B cell (primary cell): ENCODE measurements around the gene IFNK. TPM values are rescaled to one million over a fixed set of nuclear protein-coding genes. Genes with fewer than 3 reads are reported as not detected.

Experiments
- ATAC-seq: fragments of 200-7000 bp; cut with Tn5 transposase; one replicate; pipeline ENCODE4 v1.10.0; 2021; ENCODE audit warnings: low read depth, mild to moderate bottlenecking, moderate number of reproducible peaks, moderate library complexity
- CTCF ChIA-PET: fragments of 350-600 bp; sonication (Branson Sonifier 250); formaldehyde crosslinking; loops from one replicate; lab custom pipeline; 2021; ENCODE audit warnings: antibody characterized with exemption, inconsistent platforms; lab: Charles Lee
- POLR2A ChIA-PET: fragments of 350-600 bp; sonication (Branson Sonifier 250); formaldehyde crosslinking; loops from one replicate; lab custom pipeline; 2021; ENCODE audit warnings: antibody characterized with exemption; lab: Charles Lee
- DNase-seq: peaks from one replicate; pipeline ENCODE4 v3.0.0; 2013
- H2AFZ ChIP-seq: 2 replicates; pipeline ENCODE4 v1.6.1; 2012; ENCODE audit warnings: mild to moderate bottlenecking, low read depth, low read length; ENCODE audit not compliant: insufficient read depth, poor library complexity, severe bottlenecking
- H3K27ac ChIP-seq, 2 donors: 1 replicate in 1 of 2; 2 replicates in 1 of 2; pipeline ENCODE4 v1.5.1; 2012 to 2013; ENCODE audit warnings: low read length in 2 of 2, mild to moderate bottlenecking in 2 of 2, moderate library complexity in 1 of 2
- H3K27me3 ChIP-seq, 4 experiments: fragments of 200-600 bp in 1 of 4; sonication (generic) in 1 of 4; replicated peaks in 1 of 4; 1 replicate in 2 of 4; 2 replicates in 2 of 4; pipeline versions ENCODE4 v1.6.1 to v1.7.0; 2013 to 2016; ENCODE audit warnings: low read length in 3 of 4, mild to moderate bottlenecking in 2 of 4, mixed read lengths in 1 of 4, moderate library complexity in 1 of 4; ENCODE audit not compliant: insufficient read depth in 4 of 4, control insufficient read depth in 3 of 4; ENCODE audit errors: control extremely low read depth in 1 of 4
- H3K36me3 ChIP-seq, 2 experiments: replicated peaks in 1 of 2; 1 replicate in 1 of 2; 2 replicates in 1 of 2; pipeline versions ENCODE4 v1.6.1 to v1.7.1; 2013; ENCODE audit warnings: low read length in 1 of 2; ENCODE audit not compliant: insufficient read depth in 2 of 2, control insufficient read depth in 1 of 2; ENCODE audit errors: control extremely low read depth in 1 of 2, extremely low read depth in 1 of 2
- H3K4me1 ChIP-seq, 2 donors: fragments of 200-600 bp in 1 of 2; sonication (generic) in 1 of 2; 1 replicate in 1 of 2; 2 replicates in 1 of 2; pipeline versions ENCODE4 v1.5.1 to v1.6.1; 2013 to 2017; ENCODE audit warnings: low read length in 2 of 2; ENCODE audit not compliant: control insufficient read depth in 2 of 2, insufficient read depth in 2 of 2
- H3K4me2 ChIP-seq: replicated peaks from 2 replicates; pipeline ENCODE3; 2012; ENCODE audit warnings: mild to moderate bottlenecking, low read depth, low read length; ENCODE audit not compliant: poor library complexity, severe bottlenecking
- H3K4me3 ChIP-seq, 5 experiments: fragments of 200-600 bp in 1 of 5; sonication (generic) in 1 of 5; 1 replicate in 3 of 5; 2 replicates in 2 of 5; pipeline versions ENCODE4 v1.5.1 to v1.7.0; 2011 to 2016; ENCODE audit warnings: low read length in 4 of 5, mild to moderate bottlenecking in 4 of 5, low read depth in 2 of 5, control low read depth in 1 of 5, moderate library complexity in 1 of 5; ENCODE audit not compliant: insufficient read depth in 1 of 5; ENCODE audit errors: control extremely low read depth in 1 of 5, extremely low read depth in 1 of 5
- H3K79me2 ChIP-seq: fragments of 200-600 bp; sonication (generic); one replicate; pipeline ENCODE4 v1.6.0; 2016; ENCODE audit warnings: low read length; ENCODE audit not compliant: control insufficient read depth, insufficient read depth
- H3K9ac ChIP-seq: fragments of 200-600 bp; sonication (generic); 2 replicates; pipeline ENCODE4 v1.6.1; 2017; ENCODE audit warnings: mild to moderate bottlenecking, low read length, moderate library complexity
- H3K9me3 ChIP-seq, 3 donors: one replicate each; pipeline versions ENCODE4 v1.6.1 to v1.7.1; 2013; ENCODE audit warnings: low read length in 2 of 3; ENCODE audit not compliant: control insufficient read depth in 2 of 3, insufficient read depth in 1 of 3; ENCODE audit errors: control extremely low read depth in 1 of 3
- H4K20me1 ChIP-seq: 2 replicates; pipeline ENCODE4 v1.6.0; 2012; ENCODE audit warnings: mild to moderate bottlenecking, low read length; ENCODE audit not compliant: insufficient read depth, control insufficient read depth, poor library complexity, severe bottlenecking
- H3K27ac Mint-ChIP-seq: one replicate; pipeline ENCODE4 v1.8.0; 2021; ENCODE audit warnings: mixed read lengths
- H3K27me3 Mint-ChIP-seq: one replicate; pipeline ENCODE4 v1.8.0; 2021; ENCODE audit warnings: mixed read lengths
- H3K4me1 Mint-ChIP-seq: one replicate; pipeline ENCODE4 v1.8.0; 2021; ENCODE audit warnings: mixed read lengths
- H3K4me3 Mint-ChIP-seq: one replicate; pipeline ENCODE4 v1.8.0; 2021; ENCODE audit warnings: mixed read lengths
- H3K9me3 Mint-ChIP-seq: one replicate; pipeline ENCODE4 v1.8.0; 2022; ENCODE audit warnings: mixed read lengths; ENCODE audit not compliant: insufficient read depth
- EZH2 ChIP-seq: IDR thresholded peaks from 2 replicates; pipeline ENCODE4 v1.6.1; 2012; ENCODE audit warnings: borderline replicate concordance, low read depth, mild to moderate bottlenecking, moderate library complexity, low read length; ENCODE audit not compliant: insufficient read depth, poor library complexity, severe bottlenecking
- WGBS: methylation state at CpG from one replicate; pipeline ENCODE4 v1.1.5; 2013; ENCODE audit warnings: missing lambda C conversion rate; ENCODE audit not compliant: insufficient coverage; 5-methylcytosine and 5-hydroxymethylcytosine counted together
- intact Hi-C: fragments of 100-400 bp; cut with micrococcal nuclease; formaldehyde crosslinking; loops from one replicate; pipeline ENCODE4 v1.10.0; 2022
- polyA plus RNA-seq: library from polyadenylated mRNA; depleted of rRNA; stranded (reverse); fragments of >200 nt; gene quantifications from 2 replicates; pipeline ENCODE4 v1.2.3, GENCODE V29; 2012
- total RNA-seq, 2 donors: library from RNA; stranded (reverse); fragments of 120-200 nt in 1 of 2; gene quantifications; 1 replicate in 1 of 2; 2 replicates in 1 of 2; pipeline versions ENCODE4 v1.2.3 to v1.2.4, GENCODE V29; 2013 to 2022
- TF ChIP-seq, protein P1 (sequence below): fragments of 200-600 bp; IDR thresholded peaks from one replicate; pipeline ENCODE4 v1.8.0; 2022; ENCODE audit warnings: antibody characterized with exemption, mild to moderate bottlenecking

IFNK gene
- total and polyA plus RNA-seq, 2 donors (not counting 1 experiment from before 2014, with no cell fraction given): not detected

DNA sequence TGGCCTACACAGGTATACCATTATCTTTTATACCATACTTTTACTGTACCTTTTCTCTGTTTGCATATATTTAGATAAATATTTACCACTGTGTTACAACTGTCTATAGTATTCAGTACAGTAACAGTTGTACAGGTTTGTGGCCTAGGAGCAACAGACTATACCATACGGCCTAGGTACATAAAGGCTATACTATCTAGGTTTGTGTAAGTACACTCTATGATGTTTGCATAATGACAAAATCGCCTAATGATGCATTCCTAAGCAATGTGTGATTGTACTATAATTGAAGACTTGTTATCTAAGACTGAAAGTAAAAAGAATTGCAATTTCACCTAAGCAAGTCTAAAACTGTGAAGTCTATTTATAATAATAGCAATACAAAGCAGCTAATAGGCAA lies 45.3 kb downstream of the IFNK start:
- H3K27me3 ChIP-seq: no peaks in the 10 kb centered on the region
- H3K36me3 ChIP-seq: no peaks in the 10 kb centered on the region
- no peak for DNase-seq
- ChIA-PET CTCF (interaction anchor here (1.9 to 2.0 kb wide), 2 partner anchors 40 to 237 kb away, joined by 6 to 9 read pairs; partner anchors contain the start of gene MOB3B), POLR2A (no interaction called here)
- peaks cover 48% of the 10 kb centered on the region for H3K79me2 ChIP-seq
- intact Hi-C loops: no loop called here
- Mint-ChIP-seq H3K27ac (no peak overlapping the region), H3K4me3 (no peak overlapping the region), H3K9me3 (no peaks in the 10 kb centered on the region), H3K4me1 (peaks cover 31% of the 10 kb centered on the region), H3K27me3 (no peaks in the 10 kb centered on the region)
- no peak overlapping the region for H3K27ac ChIP-seq
- no peak overlapping the region for H3K4me2 ChIP-seq
- H3K4me3 ChIP-seq: no peak overlapping the region
- no peak for ATAC-seq
- H2AFZ ChIP-seq: no peak overlapping the region
- H3K4me1 ChIP-seq: peaks cover 27 to 28% of the 10 kb centered on the region in 2 donors
- no peaks in the 10 kb centered on the region for H3K9me3 ChIP-seq
- H3K9ac ChIP-seq: no peak overlapping the region
- no CpG with 5 or more reads among the region's 2 CpGs for WGBS
- TF ChIP-seq, protein P1, sequence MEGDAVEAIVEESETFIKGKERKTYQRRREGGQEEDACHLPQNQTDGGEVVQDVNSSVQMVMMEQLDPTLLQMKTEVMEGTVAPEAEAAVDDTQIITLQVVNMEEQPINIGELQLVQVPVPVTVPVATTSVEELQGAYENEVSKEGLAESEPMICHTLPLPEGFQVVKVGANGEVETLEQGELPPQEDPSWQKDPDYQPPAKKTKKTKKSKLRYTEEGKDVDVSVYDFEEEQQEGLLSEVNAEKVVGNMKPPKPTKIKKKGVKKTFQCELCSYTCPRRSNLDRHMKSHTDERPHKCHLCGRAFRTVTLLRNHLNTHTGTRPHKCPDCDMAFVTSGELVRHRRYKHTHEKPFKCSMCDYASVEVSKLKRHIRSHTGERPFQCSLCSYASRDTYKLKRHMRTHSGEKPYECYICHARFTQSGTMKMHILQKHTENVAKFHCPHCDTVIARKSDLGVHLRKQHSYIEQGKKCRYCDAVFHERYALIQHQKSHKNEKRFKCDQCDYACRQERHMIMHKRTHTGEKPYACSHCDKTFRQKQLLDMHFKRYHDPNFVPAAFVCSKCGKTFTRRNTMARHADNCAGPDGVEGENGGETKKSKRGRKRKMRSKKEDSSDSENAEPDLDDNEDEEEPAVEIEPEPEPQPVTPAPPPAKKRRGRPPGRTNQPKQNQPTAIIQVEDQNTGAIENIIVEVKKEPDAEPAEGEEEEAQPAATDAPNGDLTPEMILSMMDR: no peak
- TF ChIP-seq EZH2: no peak
- H4K20me1 ChIP-seq: no peaks in the 10 kb centered on the region

GRCh38 chr9:27571011-27571410 lies 46.9 kb downstream of the IFNK start:
- intact Hi-C loops: loop anchor here (5.0 kb wide), 1 partner anchor 679 kb away; the partner anchor contains the start of gene CAAP1
- Histone ChIP-seq H3K79me2 (peaks cover 48% of the 10 kb centered on the region), H3K36me3 (no peaks in the 10 kb centered on the region), H2AFZ (no peak overlapping the region), H3K9ac (no peak overlapping the region), H4K20me1 (no peaks in the 10 kb centered on the region), H3K4me2 (no peak overlapping the region), H3K27me3 (no peaks in the 10 kb centered on the region), H3K9me3 (no peaks in the 10 kb centered on the region), H3K27ac (no peak overlapping the region), H3K4me3 (no peak overlapping the region), H3K4me1 (peaks cover 16 to 19% of the 10 kb centered on the region in 2 donors)
- Mint-ChIP-seq H3K4me3 (peak overlapping the region; percentile 26), H3K4me1 (peaks cover 27% of the 10 kb centered on the region), H3K9me3 (no peaks in the 10 kb centered on the region), H3K27me3 (no peaks in the 10 kb centered on the region), H3K27ac (peak overlapping the region; percentile 65)
- ChIA-PET CTCF (interaction anchor here (0.6 to 1.5 kb wide), 3 partner anchors 22 to 238 kb away, joined by 3 read pairs; no protein-coding TSS in a partner anchor), POLR2A (interaction anchor here (0.6 kb wide), 1 partner anchor 91 kb away, joined by 7 read pairs; no protein-coding TSS in a partner anchor)
- DNase-seq (no peak), ATAC-seq (no peak)
- TF ChIP-seq, protein P1: no peak
- no peak for TF ChIP-seq EZH2
- WGBS: no CpG with 5 or more reads among the region's 4 CpGs
